ENCODE measurements around the gene TMEM244.

The TMEM244 gene

GRCh38 chr6:129790785-129791184 lies 70.3 kb downstream of the TMEM244 start:
- Histone ChIP-seq H3K36me3 (no peaks in the 10 kb centered on the region), H3K4me1 (ENCODE audit: control insufficient read depth in 1 of 2, insufficient read depth in 1 of 2, low read depth in 1 of 2, low read length in 1 of 2) (no peaks in the 10 kb centered on the region), H3K27ac (no peak overlapping the region), H3K9me3 (no peaks in the 10 kb centered on the region), H3K27me3 (no peaks in the 10 kb centered on the region), H3K4me3 (ENCODE audit: low read depth in 1 of 2, low read length in 1 of 2) (no peak overlapping the region)
- no peak for TF ChIP-seq CTCF (IDR thresholded peaks at IDR 0.05)

- Histone ChIP-seq H3K27ac (no peak overlapping the region), H3K9me3 (no peaks in the 10 kb centered on the region), H3K27me3 (no peaks in the 10 kb centered on the region), H3K4me1 (ENCODE audit: control insufficient read depth in 1 of 2, insufficient read depth in 1 of 2, low read depth in 1 of 2, low read length in 1 of 2) (no peaks in the 10 kb centered on the region), H3K36me3 (no peaks in the 10 kb centered on the region), H3K4me3 (ENCODE audit: low read depth in 1 of 2, low read length in 1 of 2) (no peak overlapping the region)
- no peak for TF ChIP-seq CTCF (IDR thresholded peaks at IDR 0.05)
Observed at GRCh38 chr6:129789974-129790373, 71.1 kb downstream of the TMEM244 start.

- no peak for TF ChIP-seq CTCF (IDR thresholded peaks at IDR 0.05)
- Histone ChIP-seq H3K4me1 (ENCODE audit: control insufficient read depth in 1 of 2, insufficient read depth in 1 of 2, low read depth in 1 of 2, low read length in 1 of 2) (no peaks in the 10 kb centered on the region), H3K27me3 (no peaks in the 10 kb centered on the region), H3K36me3 (no peaks in the 10 kb centered on the region), H3K27ac (no peak overlapping the region), H3K4me3 (ENCODE audit: low read depth in 1 of 2, low read length in 1 of 2) (no peak overlapping the region), H3K9me3 (no peaks in the 10 kb centered on the region)
Observed at GRCh38 chr6:129787816-129788215, 73.3 kb downstream of the TMEM244 start.

- Histone ChIP-seq H3K4me1 (ENCODE audit: control insufficient read depth in 1 of 2, insufficient read depth in 1 of 2, low read depth in 1 of 2, low read length in 1 of 2) (no peaks in the 10 kb centered on the region), H3K4me3 (ENCODE audit: low read depth in 1 of 2, low read length in 1 of 2) (no peak overlapping the region), H3K27me3 (no peaks in the 10 kb centered on the region), H3K36me3 (no peaks in the 10 kb centered on the region), H3K9me3 (no peaks in the 10 kb centered on the region), H3K27ac (no peak overlapping the region)
- no peak for TF ChIP-seq CTCF (IDR thresholded peaks at IDR 0.05)
Observed at GRCh38 chr6:129786548-129786947, 74.6 kb downstream of the TMEM244 start.

- Histone ChIP-seq H3K4me1 (ENCODE audit: control insufficient read depth in 1 of 2, insufficient read depth in 1 of 2, low read depth in 1 of 2, low read length in 1 of 2) (no peaks in the 10 kb centered on the region), H3K9me3 (no peaks in the 10 kb centered on the region), H3K4me3 (ENCODE audit: low read depth in 1 of 2, low read length in 1 of 2) (no peak overlapping the region), H3K36me3 (no peaks in the 10 kb centered on the region), H3K27ac (no peak overlapping the region), H3K27me3 (no peaks in the 10 kb centered on the region)
- no peak for TF ChIP-seq CTCF (IDR thresholded peaks at IDR 0.05)
Observed at GRCh38 chr6:129785756-129786135, 75.4 kb downstream of the TMEM244 start.

Measured in neutrophil (primary cell).